Myocyte (in vitro differentiated cells): Measurements from ENCODE around the gene MZT2A. TPM values are rescaled to one million over a fixed set of nuclear protein-coding genes. Genes with fewer than 3 reads are reported as not detected.
"Not testable (repeated sequence)": the region's sequence is repeated elsewhere in the genome, so short reads cannot be mapped to it uniquely, and the experiment has no call there.

Experiments used
- DNase-seq: peaks from one replicate; pipeline ENCODE4 v3.0.0-alpha.2; 2012; ENCODE audit warnings: low read depth
- total RNA-seq: library from RNA; depleted of rRNA; stranded (reverse); fragments of >200 nt; gene quantifications from 2 replicates; pipeline ENCODE4 v1.2.3, GENCODE V29; 2014

The MZT2A gene
- total RNA-seq, 1 donor from 2014 or later: 35.5 TPM

- peak; percentile 94 for DNase-seq
Observed at GRCh38 chr2:131492418-131493198, 411 bp upstream of the MZT2A start.

- not testable (repeated sequence) for DNase-seq
Observed at GRCh38 chr2:131491469-131491836, 744 bp downstream of the MZT2A start.

DNA sequence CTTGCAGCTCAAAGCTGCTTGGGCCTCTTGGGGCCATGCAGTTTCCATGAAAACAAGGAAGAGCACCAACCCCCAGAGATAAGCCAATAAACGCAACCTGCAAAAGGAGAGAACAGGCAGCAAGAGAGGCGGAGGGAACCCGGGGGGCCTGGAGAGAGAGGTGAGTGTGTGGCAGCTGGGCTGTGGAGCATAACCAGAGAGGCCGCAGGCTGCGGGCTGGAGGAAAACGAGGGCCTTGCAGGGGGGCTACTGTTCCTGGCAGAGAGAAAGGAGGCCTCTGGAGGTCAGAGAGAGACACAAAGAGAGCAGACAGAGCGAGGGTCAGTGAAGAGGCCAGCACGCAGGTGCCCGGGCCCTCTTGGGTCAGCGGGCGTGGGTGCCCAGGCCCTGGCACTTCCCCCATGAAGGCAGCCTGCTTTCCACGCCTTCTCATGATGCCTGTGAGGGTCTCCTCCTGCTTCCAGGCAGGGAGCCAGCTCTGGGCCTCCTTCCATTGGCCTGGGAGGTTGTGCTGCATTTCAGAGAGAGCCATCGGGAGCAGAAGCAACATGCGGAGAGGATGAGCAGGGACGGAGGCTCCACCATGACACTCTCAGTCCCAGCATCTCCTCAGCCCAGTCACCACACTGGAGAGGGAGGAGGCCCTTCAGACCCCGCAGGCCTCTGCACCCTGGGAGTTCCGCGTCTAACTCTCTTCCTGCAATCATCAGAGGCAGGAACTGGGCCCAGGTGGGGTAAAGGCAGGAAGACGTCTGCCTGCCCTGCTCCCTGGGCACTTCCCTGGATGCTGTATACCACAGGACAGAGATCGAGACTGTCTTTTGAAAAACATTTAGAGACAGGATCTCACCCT, 1.4 kb downstream of the MZT2A start:
- not testable (repeated sequence) for DNase-seq

GRCh38 chr2:131488306-131489205, 3.6 kb downstream of the MZT2A start:
- peak; percentile 74 for DNase-seq

GRCh38 chr2:131486201-131486902, 5.8 kb downstream of the MZT2A start:
- not testable (repeated sequence) for DNase-seq

GRCh38 chr2:131484906-131485460, 7.2 kb downstream of the MZT2A start:
- not testable (repeated sequence) for DNase-seq

- DNase-seq: not testable (repeated sequence)
Observed at GRCh38 chr2:131483981-131484820, 8.0 kb downstream of the MZT2A start.

DNA sequence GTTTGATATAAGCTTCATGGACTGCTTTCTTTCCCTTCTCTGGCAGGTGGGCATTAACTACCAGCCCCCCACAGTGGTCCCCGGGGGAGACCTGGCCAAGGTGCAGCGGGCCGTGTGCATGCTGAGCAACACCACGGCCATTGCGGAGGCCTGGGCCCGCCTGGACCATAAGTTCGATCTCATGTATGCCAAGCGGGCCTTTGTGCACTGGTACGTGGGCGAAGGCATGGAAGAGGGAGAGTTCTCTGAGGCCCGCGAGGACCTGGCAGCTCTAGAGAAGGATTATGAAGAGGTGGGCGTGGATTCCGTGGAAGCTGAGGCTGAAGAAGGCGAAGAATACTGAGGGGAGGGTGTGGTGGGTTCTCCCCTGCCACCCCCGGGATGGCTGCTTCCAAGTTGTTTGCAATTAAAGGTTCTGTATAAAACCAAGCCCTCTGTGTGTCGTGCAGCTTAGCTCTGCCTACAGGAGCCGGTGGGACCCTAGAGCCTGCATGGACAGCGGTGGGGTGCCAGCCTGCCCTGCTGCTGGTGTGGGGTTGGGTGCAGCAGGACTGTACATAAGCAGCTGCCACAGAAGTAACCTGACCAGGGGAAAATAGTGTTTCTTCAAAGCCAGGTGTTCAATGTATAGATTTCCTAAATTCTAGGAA, 9.6 kb downstream of the MZT2A start:
- not testable (repeated sequence) for DNase-seq

GRCh38 chr2:131480351-131480750, 11.8 kb downstream of the MZT2A start:
- DNase-seq: not testable (repeated sequence)

- DNase-seq: not testable (repeated sequence)
Observed at GRCh38 chr2:131478850-131479461, 13.2 kb downstream of the MZT2A start.

DNA sequence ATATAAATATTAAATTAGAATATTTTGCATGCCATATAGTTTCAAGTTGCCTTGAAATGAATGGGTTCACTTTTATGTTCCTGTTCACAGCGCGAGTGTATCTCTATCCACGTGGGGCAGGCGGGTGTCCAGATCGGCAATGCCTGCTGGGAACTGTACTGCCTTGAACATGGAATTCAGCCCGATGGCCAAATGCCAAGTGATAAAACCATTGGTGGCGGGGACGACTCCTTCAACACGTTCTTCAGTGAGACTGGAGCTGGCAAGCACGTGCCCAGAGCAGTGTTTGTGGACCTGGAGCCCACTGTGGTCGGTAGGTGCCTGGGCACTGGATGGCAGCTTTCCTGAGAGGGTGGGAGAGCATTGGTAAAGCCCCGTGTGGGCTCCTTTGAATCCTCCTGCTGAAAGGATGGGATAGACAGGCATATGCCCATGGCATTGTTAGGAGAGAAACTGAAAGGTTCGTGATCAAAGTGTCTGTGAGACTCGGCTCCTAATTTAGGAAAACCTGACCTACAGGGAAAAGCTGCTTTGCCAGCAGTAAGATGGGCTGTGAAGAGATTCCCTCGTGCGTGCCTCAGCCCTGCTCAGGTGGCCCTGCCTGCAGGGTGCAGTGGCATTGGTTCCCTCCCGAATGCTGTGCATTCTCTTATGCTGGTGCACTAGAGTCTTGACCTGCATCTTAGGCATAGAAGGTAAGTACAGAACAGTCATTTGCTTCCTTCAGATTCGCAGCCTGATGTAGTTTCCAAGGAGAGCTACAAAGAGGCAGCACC, 13.9 kb downstream of the MZT2A start:
- DNase-seq: not testable (repeated sequence)

DNA sequence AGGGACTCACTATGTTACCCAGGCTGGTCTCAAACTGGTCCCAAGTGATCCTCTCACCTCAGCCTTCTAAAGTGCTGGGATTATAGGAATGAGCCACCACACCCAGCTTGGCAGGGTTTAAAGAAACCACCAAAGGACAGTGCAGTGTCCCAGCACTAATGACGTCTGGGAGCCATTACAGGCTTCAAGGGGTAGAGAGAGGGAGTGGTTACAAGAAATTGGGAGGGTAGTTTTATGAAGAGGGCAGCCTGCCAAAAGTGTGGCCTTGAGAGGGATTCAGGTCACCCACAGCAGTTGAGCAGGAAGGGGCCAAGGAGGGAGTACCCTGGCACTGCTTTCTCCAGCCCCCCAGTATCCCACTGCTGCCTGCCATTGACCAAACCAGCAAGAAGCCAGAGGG, 15.0 kb downstream of the MZT2A start:
- not testable (repeated sequence) for DNase-seq

DNA sequence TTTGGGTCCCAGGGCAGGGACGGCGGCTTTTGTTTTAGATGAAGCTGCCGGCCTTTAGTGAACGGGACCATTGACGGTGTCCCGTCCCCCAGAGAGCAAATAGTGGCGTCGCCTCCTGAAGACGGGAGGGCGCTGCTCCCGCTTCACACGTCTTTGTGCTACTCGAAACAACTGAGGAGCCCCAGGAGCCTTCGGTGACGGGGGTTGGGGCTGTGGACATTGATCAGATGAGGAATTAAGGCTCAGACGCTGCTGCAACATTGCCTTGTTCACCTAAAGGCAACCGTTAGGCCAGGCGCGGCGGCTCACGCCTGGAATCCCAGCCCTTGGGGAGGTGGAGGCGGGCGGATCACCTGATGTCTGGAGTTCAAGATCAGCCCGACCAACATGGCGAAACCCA, 15.8 kb downstream of the MZT2A start:
- not testable (repeated sequence) for DNase-seq

- no peak for DNase-seq
Observed at GRCh38 chr2:131475831-131476230, 16.4 kb downstream of the MZT2A start, which contains the start of gene TUBA3D. Gene TUBA3D, plus strand, starts transcription at chr2:131476119. Its CDS starts 81 bp downstream, at chr2:131476200.

GRCh38 chr2:131473266-131473665, 18.9 kb downstream of the MZT2A start:
- DNase-seq: not testable (repeated sequence)

- peak; percentile 2 for DNase-seq
Observed at GRCh38 chr2:131471624-131472023, 20.6 kb downstream of the MZT2A start.

GRCh38 chr2:131470944-131471343, 21.3 kb downstream of the MZT2A start:
- DNase-seq: not testable (repeated sequence)
